HepG2 (cell line): Measurements from ENCODE around the gene WNK1.

Experiments
- TF ChIP-seq, protein P1 (sequence below): sonication (generic); formaldehyde crosslinking; IDR thresholded peaks from 2 replicates; pipeline ENCODE4 v1.4.0; 2020; ENCODE audit warnings: missing genetic modification reagents
- TF ChIP-seq, protein P2 (sequence below): sonication (generic); formaldehyde crosslinking; IDR thresholded peaks from 2 replicates; pipeline ENCODE4 v1.4.0; 2020; ENCODE audit warnings: missing genetic modification reagents

DNA sequence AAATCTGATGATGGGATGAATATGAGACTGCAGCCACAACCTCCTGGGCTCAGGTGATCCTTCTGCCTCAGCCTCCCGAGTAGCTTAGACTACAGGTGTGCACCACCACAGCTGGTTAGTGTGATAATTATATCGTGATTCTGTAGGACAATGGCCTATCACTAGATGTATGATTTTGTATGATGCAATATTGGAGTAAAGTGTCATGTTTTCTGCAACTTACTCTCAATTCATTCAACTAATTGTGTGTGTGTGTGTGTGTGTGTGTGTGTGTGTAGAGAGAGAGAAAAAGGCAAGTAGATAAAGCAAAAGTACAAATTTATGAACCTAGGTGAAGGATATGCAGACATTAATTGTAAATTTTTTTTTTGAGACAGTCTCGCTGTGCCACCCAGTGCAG lies 186.4 kb downstream of the WNK1 start:
- TF ChIP-seq, protein P1, sequence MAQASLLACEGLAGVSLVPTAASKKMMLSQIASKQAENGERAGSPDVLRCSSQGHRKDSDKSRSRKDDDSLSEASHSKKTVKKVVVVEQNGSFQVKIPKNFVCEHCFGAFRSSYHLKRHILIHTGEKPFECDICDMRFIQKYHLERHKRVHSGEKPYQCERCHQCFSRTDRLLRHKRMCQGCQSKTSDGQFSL (CRISPR knock-in tag) = no peak
- TF ChIP-seq, protein P2, sequence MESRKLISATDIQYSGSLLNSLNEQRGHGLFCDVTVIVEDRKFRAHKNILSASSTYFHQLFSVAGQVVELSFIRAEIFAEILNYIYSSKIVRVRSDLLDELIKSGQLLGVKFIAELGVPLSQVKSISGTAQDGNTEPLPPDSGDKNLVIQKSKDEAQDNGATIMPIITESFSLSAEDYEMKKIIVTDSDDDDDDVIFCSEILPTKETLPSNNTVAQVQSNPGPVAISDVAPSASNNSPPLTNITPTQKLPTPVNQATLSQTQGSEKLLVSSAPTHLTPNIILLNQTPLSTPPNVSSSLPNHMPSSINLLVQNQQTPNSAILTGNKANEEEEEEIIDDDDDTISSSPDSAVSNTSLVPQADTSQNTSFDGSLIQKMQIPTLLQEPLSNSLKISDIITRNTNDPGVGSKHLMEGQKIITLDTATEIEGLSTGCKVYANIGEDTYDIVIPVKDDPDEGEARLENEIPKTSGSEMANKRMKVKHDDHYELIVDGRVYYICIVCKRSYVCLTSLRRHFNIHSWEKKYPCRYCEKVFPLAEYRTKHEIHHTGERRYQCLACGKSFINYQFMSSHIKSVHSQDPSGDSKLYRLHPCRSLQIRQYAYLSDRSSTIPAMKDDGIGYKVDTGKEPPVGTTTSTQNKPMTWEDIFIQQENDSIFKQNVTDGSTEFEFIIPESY (CRISPR knock-in tag) = no peak
